H1 (cell line): ENCODE results near the gene TBCD. TPM values are rescaled to one million over a fixed set of nuclear protein-coding genes. Genes with fewer than 3 reads are reported as not detected.

Experiments used
- CTCF ChIA-PET: fragments of 300-600 bp; sonication (Branson Sonifier 250); formaldehyde crosslinking; loops from one replicate; lab custom pipeline; 2021; ENCODE audit not compliant: partially characterized antibody; lab: Charles Lee
- POLR2A ChIA-PET: fragments of 300-600 bp; sonication (Branson Sonifier 250); formaldehyde crosslinking; loops from one replicate; lab custom pipeline; 2021; ENCODE audit warnings: inconsistent platforms; ENCODE audit not compliant: partially characterized antibody; lab: Charles Lee
- DNase-seq, 2 experiments: peaks; one replicate each; pipeline versions ENCODE4 v3.0.0 to v3.0.0-alpha.2; 2010 to 2022; ENCODE audit warnings: low spot score in 2 of 2, low read depth in 1 of 2, mixed read lengths in 1 of 2
- FAIRE-seq: peaks from 2 replicates; lab custom pipeline; 2011; peaks lifted over from hg19 to GRCh38; lab: Jason Lieb, UNC
- H2AFZ ChIP-seq: 2 replicates; pipeline ENCODE4 v1.8.1; 2012; ENCODE audit warnings: low read length, inconsistent platforms
- H2AK5ac ChIP-seq: 2 replicates; pipeline ENCODE4 v1.6.1; 2013; ENCODE audit warnings: low read depth, low read length
- H2BK120ac ChIP-seq: replicated peaks from 2 replicates; pipeline ENCODE3; 2013; ENCODE audit warnings: low read depth, low read length, inconsistent platforms
- H2BK12ac ChIP-seq: 2 replicates; pipeline ENCODE4 v1.6.1; 2013; ENCODE audit warnings: low read depth, low read length
- H2BK15ac ChIP-seq: 2 replicates; pipeline ENCODE4 v1.6.1; 2013; ENCODE audit warnings: low read length
- H2BK20ac ChIP-seq: 2 replicates; pipeline ENCODE4 v1.6.1; 2013; ENCODE audit warnings: low read length
- H2BK5ac ChIP-seq: 2 replicates; pipeline ENCODE4 v1.6.1; 2013; ENCODE audit warnings: low read depth, low read length
- H3K14ac ChIP-seq: 2 replicates; pipeline ENCODE4 v1.6.1; 2013; ENCODE audit warnings: inconsistent platforms; ENCODE audit not compliant: insufficient read length
- H3K18ac ChIP-seq: 2 replicates; pipeline ENCODE4 v1.6.1; 2013; ENCODE audit warnings: low read length; ENCODE audit errors: extremely low read depth
- H3K23ac ChIP-seq: 2 replicates; pipeline ENCODE4 v1.6.1; 2013; ENCODE audit warnings: inconsistent platforms; ENCODE audit not compliant: insufficient read length
- H3K23me2 ChIP-seq: 2 replicates; pipeline ENCODE4 v1.6.1; 2013; ENCODE audit warnings: low read depth, low read length
- H3K27ac ChIP-seq: 2 replicates; pipeline ENCODE4 v1.6.1; 2011; ENCODE audit warnings: low read depth, low read length, inconsistent platforms
- H3K27me3 ChIP-seq, 4 experiments: replicated peaks in 1 of 4; 1 replicate in 1 of 4; 2 replicates in 3 of 4; pipeline versions ENCODE4 v1.6.1 to v1.8.1; 2011 to 2013; ENCODE audit warnings: low read length in 3 of 4, mild to moderate bottlenecking in 3 of 4, inconsistent platforms in 2 of 4, mixed read lengths in 2 of 4, moderate library complexity in 1 of 4; ENCODE audit not compliant: control insufficient read depth in 3 of 4, insufficient read depth in 3 of 4; ENCODE audit errors: extremely low read depth in 1 of 4
- H3K36me3 ChIP-seq, 4 experiments: 2 replicates each; pipeline versions ENCODE4 v1.6.1 to v1.8.1; 2011 to 2013; ENCODE audit warnings: mild to moderate bottlenecking in 4 of 4, low read length in 3 of 4, moderate library complexity in 2 of 4, control low read depth in 1 of 4, inconsistent platforms in 1 of 4; ENCODE audit not compliant: insufficient read depth in 4 of 4, control insufficient read depth in 2 of 4
- H3K4ac ChIP-seq: replicated peaks from 2 replicates; pipeline ENCODE3; 2013; ENCODE audit warnings: low read length, low read depth, mixed read lengths, inconsistent platforms; ENCODE audit not compliant: insufficient read length
- H3K4me1 ChIP-seq, 4 experiments: replicated peaks in 1 of 4; 1 replicate in 1 of 4; 2 replicates in 3 of 4; pipeline versions ENCODE4 v1.6.1 to v1.8.1; 2011 to 2013; ENCODE audit warnings: low read length in 3 of 4, inconsistent platforms in 2 of 4, mixed read lengths in 1 of 4; ENCODE audit not compliant: insufficient read depth in 4 of 4, control insufficient read depth in 3 of 4
- H3K4me2 ChIP-seq, 2 experiments: 2 replicates each; pipeline versions ENCODE4 v1.6.1 to v1.8.1; 2011 to 2013; ENCODE audit warnings: low read depth in 2 of 2, low read length in 2 of 2, control low read depth in 1 of 2, inconsistent platforms in 1 of 2, mild to moderate bottlenecking in 1 of 2; ENCODE audit not compliant: insufficient read depth in 1 of 2
- H3K4me3 ChIP-seq, 4 experiments: fragments of 200-600, 300-600 bp in 1 of 4; sonication (generic), shearing (Covaris generic), sonication (Bioruptor Twin) in 1 of 4; 2 replicates each; pipeline versions ENCODE4 v1.5.1 to v1.8.1; 2011 to 2016; ENCODE audit warnings: low read length in 4 of 4, low read depth in 3 of 4, control low read depth in 2 of 4, inconsistent platforms in 2 of 4, mild to moderate bottlenecking in 2 of 4, mixed read lengths in 1 of 4, moderate library complexity in 1 of 4; ENCODE audit not compliant: insufficient read depth in 2 of 4; ENCODE audit errors: extremely low read depth in 1 of 4
- H3K56ac ChIP-seq: replicated peaks from 2 replicates; pipeline ENCODE3; 2013; ENCODE audit warnings: low read depth, mild to moderate bottlenecking, mixed read lengths, low read length, inconsistent platforms; ENCODE audit not compliant: insufficient read length
- H3K79me1 ChIP-seq: 2 replicates; pipeline ENCODE4 v1.6.1; 2013; ENCODE audit warnings: low read depth, low read length, control low read depth
- H3K79me2 ChIP-seq, 2 experiments: 2 replicates each; pipeline versions ENCODE4 v1.6.1 to v1.8.1; 2012 to 2013; ENCODE audit warnings: low read length in 2 of 2, mild to moderate bottlenecking in 2 of 2, inconsistent platforms in 1 of 2; ENCODE audit not compliant: insufficient read depth in 2 of 2, control insufficient read depth in 1 of 2
- H3K9ac ChIP-seq, 4 experiments: replicated peaks in 1 of 4; 1 replicate in 1 of 4; 2 replicates in 3 of 4; pipeline versions ENCODE4 v1.6.1 to v1.8.1; 2011 to 2013; ENCODE audit warnings: low read depth in 3 of 4, low read length in 3 of 4, control low read depth in 2 of 4, mild to moderate bottlenecking in 2 of 4, moderate library complexity in 2 of 4, inconsistent platforms in 1 of 4; ENCODE audit errors: extremely low read depth in 1 of 4
- H3K9me3 ChIP-seq, 2 experiments: 2 replicates each; pipeline versions ENCODE4 v1.6.1 to v1.8.1; 2012 to 2013; ENCODE audit warnings: mild to moderate bottlenecking in 2 of 2, moderate library complexity in 2 of 2, control low read depth in 1 of 2, inconsistent platforms in 1 of 2, low read depth in 1 of 2, low read length in 1 of 2, mixed read lengths in 1 of 2; ENCODE audit not compliant: insufficient read depth in 2 of 2
- H4K20me1 ChIP-seq, 2 experiments: replicated peaks in 1 of 2; 2 replicates each; pipeline versions ENCODE3 to v1.8.1; 2011 to 2013; ENCODE audit warnings: inconsistent platforms in 2 of 2, low read length in 2 of 2, mild to moderate bottlenecking in 1 of 2; ENCODE audit not compliant: insufficient read depth in 2 of 2, control insufficient read depth in 1 of 2
- H4K5ac ChIP-seq: 2 replicates; pipeline ENCODE4 v1.6.1; 2013; ENCODE audit warnings: low read length, low read depth, mixed read lengths, inconsistent platforms; ENCODE audit not compliant: insufficient read length
- H4K8ac ChIP-seq: 2 replicates; pipeline ENCODE4 v1.8.0; 2013; ENCODE audit warnings: mild to moderate bottlenecking, moderate library complexity, low read length, inconsistent platforms; ENCODE audit not compliant: insufficient read depth; ENCODE audit errors: extremely low read depth
- H4K91ac ChIP-seq: replicated peaks from 2 replicates; pipeline ENCODE3; 2013; ENCODE audit warnings: low read length, mixed read lengths, inconsistent platforms; ENCODE audit not compliant: insufficient read length
- CEBPB ChIP-seq: IDR thresholded peaks from 2 replicates; pipeline ENCODE4 v1.6.1; 2012; ENCODE audit warnings: low read depth, low read length
- JUN ChIP-seq: IDR thresholded peaks from 2 replicates; pipeline ENCODE4 v1.6.1; 2011; ENCODE audit warnings: low read depth, mild to moderate bottlenecking, improper control_type of control experiment, low read length
- WGBS, 2 experiments: shearing (Covaris generic) in 1 of 2; methylation state at CpG; one replicate each; pipeline versions ENCODE4 v1.1.6 to v1.1.7; 2013 to 2015; ENCODE audit warnings: low lambda C conversion rate in 2 of 2, mixed read lengths in 2 of 2, inconsistent platforms in 1 of 2, low coverage in 1 of 2, missing lambda C conversion rate in 1 of 2; ENCODE audit not compliant: insufficient replicate concordance in 2 of 2, insufficient coverage in 1 of 2, insufficient read length in 1 of 2; ENCODE audit errors: extremely low coverage in 1 of 2, missing lambda C conversion rate in 1 of 2; 5-methylcytosine and 5-hydroxymethylcytosine counted together
- polyA plus RNA-seq, 7 experiments: library from polyadenylated mRNA; depleted of rRNA in 3 of 7; stranded (reverse) in 5 of 7; unstranded in 2 of 7; fragments of >200 nt in 5 of 7; fragments of 200-250 nt in 2 of 7; gene quantifications; 1 replicate in 5 of 7; 2 replicates in 1 of 7; 4 replicates in 1 of 7; pipeline versions ENCODE4 v1.2.1 to v1.2.3, GENCODE V29; 2011 to 2013; ENCODE audit warnings: missing spikeins in 2 of 7, mixed read lengths in 2 of 7
- total RNA-seq: library from RNA; stranded (reverse); fragmentation: NEBNext Ultra II Directional; extraction: Animal tissue kit (Norgen Biotek cat#: 25700); gene quantifications from 2 replicates; pipeline ENCODE4 v1.2.1, GENCODE V29; 2021
- TF ChIP-seq, protein P1 (sequence below), 3 experiments: IDR thresholded peaks; 1 replicate in 2 of 3; 2 replicates in 1 of 3; pipeline versions ENCODE4 v1.5.1 to v1.6.1; 2011; ENCODE audit warnings: low read length in 3 of 3, mild to moderate bottlenecking in 3 of 3, inconsistent platforms in 2 of 3, low read depth in 1 of 3, moderate library complexity in 1 of 3; ENCODE audit not compliant: insufficient read depth in 1 of 3; ENCODE audit errors: control extremely low read depth in 1 of 3

The TBCD gene
- total and polyA plus RNA-seq, 2 of the 8 experiments (the other 6 are each of a cell fraction or from before 2014, with no cell fraction given) = 118 to 162 TPM

DNA sequence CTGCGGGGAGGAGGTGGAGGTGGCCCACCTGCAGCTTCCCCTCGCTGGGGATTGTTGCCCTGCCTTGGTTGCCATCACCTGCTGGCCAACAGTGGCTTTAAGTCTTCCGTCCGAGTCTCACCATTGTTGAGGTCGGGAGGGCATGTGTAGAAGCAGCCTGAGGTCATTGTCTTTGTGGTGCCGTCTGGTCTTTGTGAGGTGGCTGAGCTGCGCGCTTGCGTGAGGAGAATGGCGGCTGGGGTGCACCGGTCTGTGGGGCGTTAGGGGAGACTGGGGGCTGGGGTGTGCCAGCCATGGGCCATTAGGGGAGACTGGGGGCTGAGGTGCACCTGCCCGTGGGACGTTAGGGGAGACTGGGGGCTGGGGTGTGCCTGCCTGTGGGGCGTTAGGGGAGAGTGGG, 51.7 kb downstream of the TBCD start:
- Histone ChIP-seq H2BK12ac (no peak overlapping the region), H3K4me3 (no peak overlapping the region), H2BK5ac (no peak overlapping the region), H3K14ac (no peak overlapping the region), H3K23ac (no peak overlapping the region), H3K18ac (no peak overlapping the region), H3K79me1 (peaks cover 10% of the 10 kb centered on the region), H3K36me3 (peaks cover 4 to 41% (median 24%) of the 10 kb centered on the region in 4 experiments; a peak in 6 of 8 replicates), H3K9me3 (peaks cover 16 to 19% of the 10 kb centered on the region in 2 experiments), H2BK15ac (no peak overlapping the region), H4K91ac (no peak overlapping the region), H3K27ac (no peak overlapping the region), H3K27me3 (no peaks in the 10 kb centered on the region), H2BK20ac (no peak overlapping the region), H2BK120ac (no peak overlapping the region), H2AK5ac (no peak overlapping the region), H4K8ac (0 out of 2 replicates have a peak overlapping the region, but pooled peaks have one; percentile 46), H3K4me1 (no peaks in the 10 kb centered on the region; a peak in 1 of 7 replicates), H4K20me1 (peaks cover 3 to 5% of the 10 kb centered on the region in 2 experiments), H3K56ac (no peak overlapping the region), H3K23me2 (no peaks in the 10 kb centered on the region; the same call in 1 of the 2 replicates), H3K79me2 (peaks cover 0 to 30% of the 10 kb centered on the region in 2 experiments; a peak in 2 of 4 replicates), H3K9ac (no peak overlapping the region), H2AFZ (no peak overlapping the region), H4K5ac (no peak overlapping the region), H3K4ac (no peak overlapping the region), H3K4me2 (no peak overlapping the region)
- WGBS, 2 experiments = 93% methylated on average over 14 of the region's 15 CpGs; no CpG with 5 or more reads in 1 of the 2 experiments
- no peak for DNase-seq
- ChIA-PET CTCF (interaction anchor here (0.5 to 4.1 kb wide), 4 partner anchors 19 to 123 kb away, joined by 4 to 17 read pairs (median 6); no protein-coding TSS in a partner anchor), POLR2A (interaction anchor here (1.1 kb wide), 1 partner anchor 33 kb away, joined by 3 read pairs; no protein-coding TSS in a partner anchor)
- no peak for FAIRE-seq
- TF ChIP-seq, protein P1, sequence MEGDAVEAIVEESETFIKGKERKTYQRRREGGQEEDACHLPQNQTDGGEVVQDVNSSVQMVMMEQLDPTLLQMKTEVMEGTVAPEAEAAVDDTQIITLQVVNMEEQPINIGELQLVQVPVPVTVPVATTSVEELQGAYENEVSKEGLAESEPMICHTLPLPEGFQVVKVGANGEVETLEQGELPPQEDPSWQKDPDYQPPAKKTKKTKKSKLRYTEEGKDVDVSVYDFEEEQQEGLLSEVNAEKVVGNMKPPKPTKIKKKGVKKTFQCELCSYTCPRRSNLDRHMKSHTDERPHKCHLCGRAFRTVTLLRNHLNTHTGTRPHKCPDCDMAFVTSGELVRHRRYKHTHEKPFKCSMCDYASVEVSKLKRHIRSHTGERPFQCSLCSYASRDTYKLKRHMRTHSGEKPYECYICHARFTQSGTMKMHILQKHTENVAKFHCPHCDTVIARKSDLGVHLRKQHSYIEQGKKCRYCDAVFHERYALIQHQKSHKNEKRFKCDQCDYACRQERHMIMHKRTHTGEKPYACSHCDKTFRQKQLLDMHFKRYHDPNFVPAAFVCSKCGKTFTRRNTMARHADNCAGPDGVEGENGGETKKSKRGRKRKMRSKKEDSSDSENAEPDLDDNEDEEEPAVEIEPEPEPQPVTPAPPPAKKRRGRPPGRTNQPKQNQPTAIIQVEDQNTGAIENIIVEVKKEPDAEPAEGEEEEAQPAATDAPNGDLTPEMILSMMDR (IDR thresholded peaks at IDR 0.05; ENCODE audit: control extremely low read depth in 1 of 3, insufficient read depth in 1 of 3, low read depth in 1 of 3, low read length in 3 of 3) = no peak
- TF ChIP-seq CEBPB (no peak), JUN (no peak)
